NB4 (cell line): ENCODE results near the gene COL26A1.

ENCODE experiments used
- DNase-seq: peaks from one replicate; pipeline ENCODE4 v3.0.0; 2010; ENCODE audit warnings: low read depth
- H3K4me3 ChIP-seq: one replicate; pipeline ENCODE4 v1.5.1; 2011; ENCODE audit warnings: mild to moderate bottlenecking, low read depth, low read length, moderate library complexity
- CTCF ChIP-seq: IDR thresholded peaks from one replicate; pipeline ENCODE4 v1.5.1; 2012; ENCODE audit warnings: low read depth, low read length
- MYC ChIP-seq: IDR thresholded peaks from 2 replicates; pipeline ENCODE4 v1.6.1; 2011; ENCODE audit warnings: low read depth, low read length
- POLR2A ChIP-seq: IDR thresholded peaks from 2 replicates; pipeline ENCODE4 v1.6.1; 2011; ENCODE audit warnings: mild to moderate bottlenecking; ENCODE audit not compliant: insufficient read length; ENCODE audit errors: extremely low read depth
- TF ChIP-seq, protein P1 (sequence below): IDR thresholded peaks from 2 replicates; pipeline ENCODE4 v1.6.1; 2011; ENCODE audit warnings: low read depth, low read length

The COL26A1 gene

GRCh38 chr7:101598422-101598985 is 235.8 kb downstream of the COL26A1 start:
- TF ChIP-seq MYC (no peak), POLR2A (no peak), CTCF (no peak)
- TF ChIP-seq, protein P1, sequence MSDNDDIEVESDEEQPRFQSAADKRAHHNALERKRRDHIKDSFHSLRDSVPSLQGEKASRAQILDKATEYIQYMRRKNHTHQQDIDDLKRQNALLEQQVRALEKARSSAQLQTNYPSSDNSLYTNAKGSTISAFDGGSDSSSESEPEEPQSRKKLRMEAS: no peak
- no peak for DNase-seq
- H3K4me3 ChIP-seq: no peak overlapping the region

DNA sequence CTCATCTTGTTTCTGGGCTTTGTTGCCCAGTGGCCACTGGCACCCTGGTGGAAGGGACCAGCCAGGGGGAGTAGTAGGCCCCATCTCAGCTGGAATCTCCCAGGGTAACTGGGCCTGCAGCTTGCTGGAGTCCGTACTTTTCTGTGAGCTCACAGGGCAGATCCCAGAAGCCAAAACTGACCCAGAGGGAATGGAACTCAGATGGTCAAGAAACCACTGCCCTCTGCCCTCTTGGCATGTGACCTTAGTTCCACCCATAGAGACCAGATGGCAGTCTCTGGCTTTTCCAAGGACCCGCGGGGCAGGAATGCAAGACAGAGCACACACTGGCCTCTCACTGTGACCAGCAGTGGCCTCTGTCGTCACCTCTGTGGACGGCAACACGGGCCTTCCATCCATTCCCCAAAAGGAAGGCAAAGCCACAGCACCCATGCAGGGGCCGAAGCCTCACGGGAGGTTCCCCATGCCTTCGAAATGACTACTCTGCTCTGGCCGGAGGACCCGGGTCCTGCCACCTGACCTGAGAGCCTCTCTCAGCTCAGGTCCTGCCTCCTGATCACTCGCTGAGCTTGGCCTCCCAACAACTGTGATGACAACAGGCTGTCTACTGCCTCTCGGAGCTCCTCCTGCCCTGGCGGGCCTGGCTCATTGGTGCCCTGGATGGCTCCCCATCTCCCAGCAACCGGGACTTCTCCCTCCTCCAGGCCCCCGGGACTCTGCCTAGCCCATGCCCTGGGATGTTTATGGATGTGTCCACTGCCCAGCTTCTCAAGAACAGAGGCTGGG is 236.5 kb downstream of the COL26A1 start:
- TF ChIP-seq, protein P1: no peak
- TF ChIP-seq MYC (no peak), POLR2A (no peak), CTCF (no peak)
- no peak for DNase-seq
- H3K4me3 ChIP-seq: no peak overlapping the region

DNA sequence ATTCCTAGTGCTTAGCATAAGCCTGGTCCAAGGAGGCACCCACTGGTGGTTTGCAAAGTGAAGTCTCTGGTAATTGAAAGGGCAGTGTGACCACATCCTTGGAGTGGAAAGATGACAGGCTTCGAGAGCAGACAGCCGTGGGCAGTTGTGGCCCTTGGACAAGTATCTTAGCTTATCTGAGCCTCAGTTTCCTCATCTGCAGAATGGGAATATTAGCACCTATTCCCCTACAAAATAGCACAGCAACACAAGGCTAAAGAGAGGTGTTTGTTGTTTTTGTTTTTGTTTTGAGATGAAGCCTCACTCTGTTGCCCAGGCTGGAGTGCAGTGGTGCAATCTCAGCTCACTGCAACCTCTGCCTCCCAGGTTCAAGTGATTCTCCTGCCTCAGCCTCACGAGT is 237.1 kb downstream of the COL26A1 start:
- no peak for TF ChIP-seq CTCF
- TF ChIP-seq, protein P1: no peak
- no peak for TF ChIP-seq POLR2A
- TF ChIP-seq MYC: no peak
- no peak for DNase-seq
- H3K4me3 ChIP-seq: no peak overlapping the region

GRCh38 chr7:101602082-101602481 is 239.4 kb downstream of the COL26A1 start:
- DNase-seq: no peak
- TF ChIP-seq, protein P1: no peak
- TF ChIP-seq CTCF (no peak), POLR2A (no peak), MYC (no peak)
- no peak overlapping the region for H3K4me3 ChIP-seq

DNA sequence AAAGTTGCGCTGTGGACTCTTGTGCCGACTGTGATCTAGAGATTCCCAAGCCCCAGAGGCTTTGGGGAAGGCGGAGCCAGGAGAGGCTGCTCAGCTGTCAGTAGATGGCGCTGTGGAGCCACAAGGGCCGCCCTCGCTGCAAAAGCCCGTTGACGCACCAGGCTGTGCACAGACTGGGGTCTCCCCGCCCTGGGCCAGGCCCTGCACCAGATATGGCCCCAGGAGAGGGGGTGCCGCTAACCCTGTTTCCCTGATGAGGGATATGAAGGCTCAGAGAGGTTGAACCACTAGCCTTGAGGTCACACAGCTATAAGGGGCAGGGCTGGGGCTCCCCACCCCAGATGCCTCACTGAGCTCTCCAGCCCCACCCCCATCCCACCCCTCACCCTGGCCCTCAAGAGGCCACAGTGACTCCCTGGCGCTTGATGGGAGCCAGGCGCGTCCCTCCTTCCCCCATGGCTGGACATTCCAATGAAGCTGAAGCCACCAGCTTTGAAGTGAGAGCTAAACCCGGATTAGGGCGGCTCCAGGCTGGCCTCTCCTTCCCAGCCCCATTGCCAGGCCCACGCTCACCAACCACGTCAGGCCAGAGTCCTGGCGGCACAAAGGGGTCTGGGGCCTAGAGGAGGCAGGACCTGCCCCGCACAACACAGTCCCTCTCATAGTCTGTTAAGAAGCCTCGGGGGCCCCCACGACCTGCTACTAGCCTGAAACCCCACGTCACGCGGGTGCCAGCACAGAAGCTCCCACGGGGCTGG is 240.0 kb downstream of the COL26A1 start:
- no peak overlapping the region for H3K4me3 ChIP-seq
- peak; percentile 87 for DNase-seq
- peak; percentile 97 for TF ChIP-seq CTCF
- no peak for TF ChIP-seq POLR2A
- TF ChIP-seq MYC: peak; percentile 8; the same call in 1 of the 2 replicates
- TF ChIP-seq, protein P1: 0 out of 2 replicates have a peak, but pooled peaks have one; percentile 35
